Cortex of kidney (tissue), 1 donor: ENCODE results near the gene HCRT.

Experiments
- DNase-seq: peaks from one replicate; lab custom pipeline; 2025; lab: John Stamatoyannopoulos, UW

HCRT gene

DNA sequence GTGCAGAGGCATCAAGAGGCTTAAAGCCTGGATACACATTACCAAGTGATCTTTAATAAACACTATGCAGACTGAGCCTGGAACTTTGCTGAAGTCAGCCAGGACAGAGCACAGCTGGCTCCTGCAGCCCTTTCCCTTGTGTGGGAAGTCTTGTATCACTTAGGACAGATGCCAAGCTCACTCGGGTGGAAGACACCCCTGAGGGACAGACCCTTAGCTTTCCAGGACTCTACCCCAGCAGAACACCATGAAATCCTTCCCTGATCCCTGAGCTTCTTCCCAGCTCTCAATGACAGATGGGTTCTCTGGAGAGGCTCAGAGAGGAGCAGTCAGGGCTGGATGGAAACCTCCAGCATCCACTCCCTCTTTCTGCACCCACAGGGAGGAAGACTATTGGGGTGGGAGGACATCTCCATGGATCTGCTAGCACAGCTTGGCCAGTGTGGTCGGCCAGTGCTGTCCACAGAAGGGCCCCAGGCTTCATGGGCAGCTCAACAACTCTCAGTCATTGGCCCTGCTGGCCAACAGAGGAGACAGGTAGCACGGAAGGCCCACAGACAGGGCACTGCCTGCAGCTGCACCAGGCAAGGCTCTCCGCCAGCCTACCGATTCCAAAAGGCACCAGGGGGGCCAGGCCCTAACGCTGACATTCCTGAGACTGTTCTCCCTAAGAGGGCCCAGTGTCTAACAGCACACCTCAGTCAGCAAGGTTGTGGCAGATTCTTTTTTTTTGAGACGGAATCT, 46.3 kb downstream of the HCRT start:
- DNase-seq, result no peak

DNA sequence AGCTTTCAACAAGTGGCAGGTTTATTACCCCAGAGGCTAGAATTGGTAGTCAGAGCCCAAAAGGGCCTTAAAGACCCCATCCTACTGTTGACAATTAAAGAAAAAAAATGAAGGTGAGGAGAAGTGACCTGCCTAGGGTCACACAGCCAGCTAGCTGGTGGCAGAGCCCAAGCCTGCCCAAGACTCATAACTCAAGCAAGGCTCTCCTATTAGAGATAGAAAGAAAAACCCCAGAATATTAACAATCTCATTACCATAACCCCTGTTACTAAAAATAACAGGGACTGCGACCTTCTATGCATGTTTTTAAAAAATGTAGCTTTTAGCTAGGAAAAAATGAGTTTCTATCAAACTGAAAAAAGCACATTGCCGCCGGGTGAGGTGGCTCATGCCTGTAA, 48.6 kb downstream of the HCRT start:
- DNase-seq, result no peak

DNA sequence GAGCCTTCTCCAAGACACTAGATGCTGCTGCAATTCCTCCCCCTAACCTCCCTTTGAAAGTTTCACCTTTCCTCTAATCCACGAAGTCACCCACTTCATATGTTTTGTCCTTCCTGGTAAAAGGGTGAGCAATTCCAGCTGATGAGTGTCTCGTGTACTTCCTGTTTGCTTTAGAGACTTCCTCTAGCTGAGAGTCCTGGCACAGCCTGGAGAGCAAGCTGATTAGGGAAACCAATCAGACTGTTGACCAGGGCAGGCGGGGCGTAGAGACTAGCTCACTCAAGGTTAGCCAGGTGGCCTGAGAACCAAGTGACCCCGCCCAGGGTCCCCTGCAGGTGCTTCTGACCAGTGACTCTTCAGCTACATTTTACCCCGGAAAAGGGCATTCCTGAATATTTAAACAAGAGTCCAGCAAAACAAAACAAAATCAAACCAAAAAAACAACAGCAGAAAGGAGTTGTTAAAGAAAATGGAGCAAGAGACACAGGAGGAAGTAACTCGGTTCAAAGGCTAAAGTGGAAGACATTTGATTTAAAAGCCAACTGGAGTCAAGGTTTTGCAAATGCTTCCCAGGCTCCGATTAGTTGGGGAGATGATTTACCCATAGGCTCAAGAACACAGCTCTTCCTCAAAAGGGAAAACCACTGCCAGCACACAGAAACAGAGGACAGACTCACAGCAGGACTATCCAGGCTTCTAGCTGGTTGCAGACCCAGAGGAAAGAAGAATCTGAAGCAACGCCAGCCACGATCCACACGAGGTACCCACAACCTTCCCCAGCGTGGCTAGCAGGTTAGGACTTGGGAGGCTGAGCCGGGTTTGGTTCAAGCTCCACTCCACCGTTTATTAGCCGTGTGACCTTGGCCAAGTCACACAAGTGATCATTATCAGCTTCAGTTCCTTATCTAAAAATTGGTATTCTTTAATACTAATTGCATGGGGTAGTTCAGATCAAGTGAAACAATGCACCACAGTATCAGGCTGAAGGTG, 49.3 kb downstream of the HCRT start:
- no peak for DNase-seq

DNA sequence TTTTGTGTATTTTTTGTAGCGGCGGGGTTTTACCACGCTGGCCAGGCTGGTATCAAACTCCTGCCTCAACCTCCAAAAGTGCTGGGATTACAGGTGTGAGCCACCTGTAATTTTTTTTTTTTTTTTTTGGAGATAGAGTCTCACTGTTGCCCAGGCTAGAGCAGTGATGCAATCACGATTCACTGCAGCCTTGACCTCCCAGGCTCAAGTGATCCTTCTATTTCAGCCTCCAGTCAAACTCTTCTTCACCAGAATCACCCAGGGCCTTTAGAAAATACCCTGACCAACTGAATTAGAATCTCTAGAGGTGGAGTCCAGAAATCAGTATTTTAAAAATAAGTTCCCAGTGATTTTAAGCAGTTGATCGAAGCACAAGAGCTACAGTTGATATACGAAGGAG, 50.1 kb downstream of the HCRT start:
- DNase-seq, result no peak
